GM21528 (cell line): ENCODE results near the gene PCBP3.
"Not testable (repeated sequence)": the region's sequence is repeated elsewhere in the genome, so short reads cannot be mapped to it uniquely, and the experiment has no call there.

Experiments used
- ATAC-seq: cut with Tn5 transposase; IDR thresholded peaks from one replicate; pipeline ENCODE4 v1.9.1; 2021; ENCODE audit warnings: mild to moderate bottlenecking, moderate library complexity; ENCODE audit not compliant: unreplicated experiment, low FRiP score

The PCBP3 gene

DNA sequence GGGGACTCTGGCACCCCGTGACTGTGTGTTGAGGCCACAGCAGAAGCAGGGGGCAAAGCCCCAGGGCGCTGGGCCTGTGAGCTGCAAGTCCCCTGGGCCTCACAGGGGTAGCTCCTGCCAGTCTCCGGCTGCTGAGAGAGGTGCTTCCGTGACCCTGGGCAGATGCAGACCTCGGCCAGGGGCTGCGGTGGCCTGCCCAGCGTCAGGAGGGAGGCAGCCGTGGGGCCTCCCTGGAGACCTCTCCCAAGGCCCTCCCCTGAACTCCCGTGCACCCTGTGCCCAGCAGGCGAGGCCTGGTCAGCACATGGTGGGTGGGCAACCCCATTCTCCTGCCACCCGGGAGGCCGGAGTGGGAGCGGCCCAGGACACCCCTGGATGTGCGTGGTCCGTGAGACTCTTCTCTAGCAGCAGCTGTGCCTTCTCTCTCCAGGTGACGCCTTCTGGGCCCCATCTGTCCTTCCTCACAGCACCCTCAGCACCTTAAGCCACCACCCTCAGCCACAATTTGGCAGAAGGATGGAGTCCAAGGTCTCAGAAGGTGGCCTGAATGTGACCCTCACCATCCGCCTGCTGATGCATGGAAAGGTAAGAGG is 252.3 kb downstream of the PCBP3 start:
- no peak for ATAC-seq

DNA sequence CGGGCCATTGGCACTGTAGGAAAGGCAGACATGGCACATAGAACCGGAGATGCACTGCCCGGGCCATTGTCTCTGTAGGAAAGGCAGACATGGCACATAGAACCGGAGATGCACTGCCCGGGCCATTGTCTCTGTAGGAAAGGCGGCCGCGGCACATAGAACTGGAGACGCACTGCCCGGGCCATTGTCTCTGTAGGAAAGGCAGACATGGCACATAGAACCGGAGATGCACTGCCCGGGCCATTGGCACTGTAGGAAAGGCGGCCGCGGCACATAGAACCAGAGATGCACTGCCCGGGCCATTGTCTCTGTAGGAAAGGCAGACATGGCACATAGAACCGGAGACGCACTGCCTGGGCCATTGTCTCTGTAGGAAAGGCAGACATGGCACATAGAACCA is 252.9 kb downstream of the PCBP3 start:
- ATAC-seq = not testable (repeated sequence)

DNA sequence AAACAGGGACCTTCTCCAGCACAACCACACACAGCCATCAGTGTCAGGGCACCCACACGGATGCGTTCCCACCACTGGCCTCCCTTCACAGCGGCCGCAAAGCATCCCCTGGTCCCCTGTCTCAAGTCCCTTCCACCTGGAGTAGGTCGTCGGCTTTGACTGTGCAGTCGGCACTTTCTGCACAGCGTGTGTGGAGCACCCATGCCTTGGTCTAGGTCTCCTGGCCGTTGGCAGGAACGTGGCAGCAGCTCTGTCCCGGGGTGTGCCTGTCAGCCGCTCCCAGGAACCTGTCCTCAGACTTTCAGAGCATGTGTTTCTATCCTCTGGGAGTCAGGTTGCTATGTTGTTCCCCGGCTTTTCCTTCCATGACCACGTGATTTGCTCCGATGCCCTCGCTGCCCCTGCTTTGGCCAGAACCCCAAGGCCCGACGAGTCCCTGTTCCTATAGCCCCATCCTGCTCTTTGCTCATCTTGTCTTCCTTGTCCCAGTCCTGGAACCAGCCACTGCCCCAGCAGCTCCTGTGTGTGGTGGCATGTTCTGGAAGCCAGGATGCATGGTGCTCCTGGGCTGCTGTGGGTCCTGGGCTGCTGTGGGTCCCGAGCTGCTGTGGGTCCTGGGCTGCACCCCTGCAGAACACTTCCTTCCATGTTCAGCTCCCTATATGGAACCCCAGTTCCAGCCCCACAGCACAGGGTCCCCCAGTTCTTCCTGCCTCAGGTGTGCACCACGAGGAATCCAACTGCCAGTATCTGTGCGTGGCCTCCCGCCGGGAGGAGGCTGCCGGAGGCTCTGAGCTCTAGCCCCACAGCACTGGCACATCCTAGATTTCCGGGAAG is 253.9 kb downstream of the PCBP3 start:
- ATAC-seq = no peak

DNA sequence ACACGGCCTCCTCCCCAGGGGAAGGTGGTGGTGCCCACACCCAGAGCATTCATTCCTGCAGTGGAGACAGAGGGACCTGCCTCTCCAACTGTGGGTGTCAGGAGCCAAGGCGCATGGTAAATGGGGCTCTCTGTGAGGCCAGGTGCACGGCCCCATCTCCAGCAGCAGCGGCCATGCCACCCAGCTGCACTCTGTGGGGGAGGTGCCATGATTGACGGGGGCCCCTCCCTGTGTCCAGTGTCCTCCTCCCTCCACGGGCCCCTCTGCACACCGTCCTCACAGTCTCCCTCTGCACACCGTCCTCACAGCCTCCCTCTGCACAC is 254.5 kb downstream of the PCBP3 start:
- no peak for ATAC-seq

DNA sequence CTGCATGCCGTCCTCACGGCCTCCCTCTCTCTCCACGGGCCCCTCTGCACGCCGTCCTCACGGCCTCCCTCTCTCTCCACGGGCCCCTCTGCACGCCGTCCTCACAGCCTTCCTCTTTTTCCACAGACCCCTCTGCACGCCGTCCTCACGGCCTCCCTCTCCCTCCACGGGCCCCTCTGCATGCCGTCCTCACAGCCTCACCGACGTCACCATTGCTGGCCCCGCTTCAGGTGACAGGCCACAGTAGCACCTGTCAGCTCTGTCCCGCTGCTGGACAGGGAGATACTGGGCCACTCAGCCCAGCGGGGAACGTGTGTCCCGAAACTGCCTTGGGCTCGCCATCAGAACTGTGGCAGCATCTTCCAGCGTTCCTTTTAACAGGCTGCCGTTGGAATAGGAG is 255.3 kb downstream of the PCBP3 start:
- ATAC-seq = no peak

DNA sequence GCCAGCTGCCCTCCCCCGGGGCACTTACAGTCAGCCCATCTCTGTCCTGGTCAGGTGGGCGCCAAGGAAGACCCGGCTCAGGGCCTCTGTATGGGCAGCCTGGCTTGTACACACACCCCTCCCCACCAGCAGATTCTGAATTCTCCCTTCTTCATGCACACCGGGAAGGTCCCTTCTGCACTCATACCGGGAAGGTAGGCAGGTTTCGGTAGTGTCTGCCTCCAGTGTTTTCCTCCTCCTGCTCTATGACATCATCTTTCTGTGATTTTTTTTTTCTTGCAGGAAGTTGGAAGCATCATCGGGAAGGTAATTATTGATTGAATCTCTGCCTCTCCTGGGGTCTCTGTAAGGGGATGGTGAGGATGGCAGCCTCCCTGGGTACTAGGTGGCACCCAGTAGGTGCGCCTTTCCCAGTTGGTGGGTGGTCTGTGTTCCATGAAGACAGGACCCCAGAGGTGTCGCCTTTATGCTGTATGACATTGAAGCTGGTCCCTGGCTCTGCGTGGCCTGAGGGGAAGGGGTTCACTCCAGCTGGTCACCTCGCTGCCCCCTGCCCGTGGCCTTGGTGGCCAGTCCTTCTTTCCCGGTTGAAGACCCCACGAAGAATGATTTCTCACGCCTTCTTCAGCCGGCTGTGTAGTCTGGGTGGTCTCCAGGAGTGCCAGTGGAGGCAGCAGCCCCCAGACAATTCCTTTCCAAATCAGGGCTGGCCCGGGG is 255.9 kb downstream of the PCBP3 start:
- no peak for ATAC-seq

DNA sequence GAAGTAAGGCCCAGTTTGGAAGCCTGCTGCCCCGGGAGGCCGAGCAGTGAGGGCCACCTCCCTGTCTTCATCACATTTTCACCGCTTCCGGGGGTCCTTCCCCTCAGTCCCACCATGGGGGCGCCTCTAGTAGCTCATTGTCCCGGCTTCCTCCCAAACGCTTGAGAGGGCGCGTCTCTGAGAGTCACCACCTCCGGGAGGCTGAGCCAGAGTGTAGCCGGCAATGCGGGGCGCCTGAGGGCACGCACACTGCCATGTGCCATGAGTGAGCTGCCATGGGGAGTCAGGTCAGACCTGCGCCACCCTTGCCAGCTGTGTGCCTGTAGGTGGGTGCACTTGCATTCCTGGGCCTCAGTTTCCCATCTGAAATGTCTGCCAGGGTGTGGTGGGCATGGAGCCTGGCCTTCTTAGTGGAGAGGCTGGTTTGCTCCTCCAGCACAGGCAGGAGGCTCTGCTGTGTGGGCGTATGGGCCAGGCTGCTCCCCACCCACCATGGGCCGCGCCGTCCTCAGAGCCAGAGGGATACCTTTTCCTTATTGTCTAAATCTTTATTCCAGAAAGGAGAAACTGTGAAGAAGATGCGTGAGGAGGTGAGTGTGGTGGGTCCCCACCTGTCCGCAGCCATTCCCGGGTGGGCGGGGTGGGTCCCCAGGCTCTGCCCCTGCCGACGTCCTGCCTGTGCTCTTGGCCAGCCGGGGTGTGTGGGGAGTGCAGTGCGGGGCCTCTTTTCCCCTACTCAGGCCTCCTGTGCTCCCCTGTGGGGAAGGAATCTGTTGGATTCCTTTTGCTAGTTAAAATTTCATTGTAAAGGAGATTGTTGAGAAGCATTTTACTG is 256.7 kb downstream of the PCBP3 start:
- no peak for ATAC-seq

DNA sequence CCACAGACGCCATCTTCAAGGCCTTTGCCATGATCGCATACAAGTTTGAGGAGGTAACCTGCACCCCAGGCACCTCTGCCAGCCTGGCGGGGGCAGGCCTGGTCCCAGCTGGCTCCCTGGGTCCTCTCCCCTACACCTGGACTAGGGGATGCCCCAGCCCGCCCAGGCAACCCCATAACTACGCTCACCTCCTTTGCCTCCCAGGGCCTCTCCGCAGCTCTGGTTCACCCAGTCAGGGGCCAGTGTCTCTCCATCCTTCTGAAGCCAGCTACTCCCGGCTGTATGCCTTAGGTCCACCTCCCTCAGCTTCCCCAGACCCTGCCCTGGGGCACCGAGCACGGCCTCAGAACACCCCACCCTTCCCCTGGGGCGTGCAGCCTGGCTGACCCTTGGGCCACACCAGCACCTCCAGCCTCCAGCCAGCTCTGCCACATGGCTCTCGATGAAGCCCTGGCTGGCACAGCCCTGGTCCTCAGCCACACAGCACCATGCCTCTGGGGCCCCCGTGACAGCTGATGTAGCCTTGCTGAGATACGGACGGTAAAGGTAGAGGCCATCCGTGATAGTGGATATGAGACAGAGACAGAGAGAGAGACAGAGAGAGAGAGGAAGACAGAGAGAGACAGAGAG is 257.7 kb downstream of the PCBP3 start:
- no peak for ATAC-seq

DNA sequence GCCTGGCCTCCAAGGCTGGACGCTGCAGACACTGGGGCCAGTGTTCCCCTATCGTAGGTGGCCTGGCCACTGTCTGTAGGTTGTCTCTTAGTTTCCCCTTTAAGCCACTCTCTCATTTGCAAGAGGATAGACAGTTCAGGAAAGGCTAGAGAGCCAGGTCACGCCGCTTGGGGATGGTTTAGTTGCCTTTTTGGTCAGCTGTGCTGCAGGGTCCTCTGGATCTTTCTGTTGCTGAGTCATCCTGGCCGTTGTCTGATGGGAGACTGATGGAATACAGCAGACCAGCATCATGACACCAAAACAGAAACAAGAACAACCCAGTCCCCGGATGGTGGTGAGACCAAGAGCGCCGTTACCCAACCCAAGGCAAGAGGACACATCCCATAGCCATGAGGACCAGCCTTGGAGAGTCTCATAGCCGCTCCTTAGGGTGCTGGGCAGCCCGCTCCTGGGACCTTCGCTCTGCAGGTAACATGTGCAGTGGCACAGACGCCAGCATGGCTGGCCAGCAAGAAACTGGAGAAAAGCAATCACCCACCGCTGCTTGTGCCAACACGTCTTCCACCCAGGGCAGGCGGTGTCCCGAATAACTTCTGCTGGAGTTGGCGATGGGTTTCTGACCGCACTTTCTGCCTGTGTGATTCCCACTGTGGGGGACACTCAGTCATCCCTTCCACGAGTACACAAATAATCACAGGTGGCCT is 258.9 kb downstream of the PCBP3 start:
- no peak for ATAC-seq

DNA sequence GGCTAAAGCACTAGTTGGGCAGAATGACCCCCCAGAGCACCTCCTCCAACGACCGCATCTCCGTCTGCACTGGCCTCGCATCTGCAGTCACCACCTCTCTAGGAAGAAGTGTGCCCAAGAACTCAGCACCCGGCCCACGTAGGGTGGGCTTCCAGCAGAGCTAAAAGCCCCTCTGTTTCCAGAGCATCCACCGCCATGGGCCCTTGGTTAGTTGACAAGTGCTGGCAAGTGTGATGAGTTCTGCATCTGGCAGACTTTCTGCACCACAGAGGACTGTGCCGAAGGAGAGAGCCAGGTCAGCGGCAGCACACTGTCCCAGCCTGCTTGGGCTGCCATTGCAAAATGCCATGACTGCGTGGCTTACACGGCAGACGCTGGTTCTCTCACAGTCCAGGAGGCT is 261.7 kb downstream of the PCBP3 start:
- ATAC-seq = no peak

DNA sequence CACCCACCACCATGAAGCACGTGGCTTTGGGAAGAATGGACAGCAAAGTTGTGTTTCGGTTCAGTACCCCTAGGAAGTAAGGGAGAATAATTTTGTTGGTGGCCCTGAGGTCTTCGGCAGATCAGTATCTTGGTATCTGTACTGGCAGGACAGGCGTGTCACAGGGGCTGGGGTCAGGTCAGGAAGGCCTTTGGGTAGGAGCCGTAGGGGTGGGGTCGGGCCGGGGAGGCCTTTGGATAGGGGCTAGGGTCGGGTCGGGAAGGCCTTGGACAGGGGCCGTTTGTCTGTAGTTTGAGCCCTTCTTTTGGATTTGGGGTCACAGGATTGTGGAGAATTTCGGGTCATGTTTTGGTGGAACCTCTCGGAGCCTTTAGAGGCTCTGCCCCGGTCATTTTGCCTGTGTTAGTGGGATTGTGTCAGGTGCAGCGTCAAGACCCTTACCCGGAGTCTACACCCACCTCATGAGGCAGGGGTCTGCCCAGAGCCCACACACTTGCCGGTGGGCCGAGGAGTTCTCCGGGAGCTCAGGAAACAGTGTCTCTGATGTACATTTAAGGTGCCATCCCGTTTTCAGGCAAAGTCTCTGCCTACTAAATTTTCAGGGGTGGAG is 262.8 kb downstream of the PCBP3 start:
- no peak for ATAC-seq

DNA sequence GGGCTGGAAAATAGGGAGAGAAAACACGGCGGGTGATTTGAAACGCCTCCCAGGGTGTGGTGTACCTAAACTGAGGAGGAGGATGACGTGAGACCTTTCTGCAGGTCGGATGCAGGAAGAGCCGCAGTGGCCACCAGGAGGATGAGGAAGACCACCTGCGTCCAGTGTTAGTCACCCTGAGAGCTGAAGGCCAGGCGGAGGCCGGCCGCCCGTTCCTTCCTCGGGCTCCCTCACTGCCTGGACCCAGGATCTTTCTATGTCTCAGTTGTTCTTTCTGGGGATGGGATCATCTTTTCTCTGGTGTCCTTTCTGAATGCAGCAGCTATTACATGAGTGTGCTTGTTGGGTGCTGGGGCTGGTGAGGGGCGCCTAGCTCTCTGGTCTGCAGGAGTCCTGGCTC is 263.3 kb downstream of the PCBP3 start:
- ATAC-seq = no peak

DNA sequence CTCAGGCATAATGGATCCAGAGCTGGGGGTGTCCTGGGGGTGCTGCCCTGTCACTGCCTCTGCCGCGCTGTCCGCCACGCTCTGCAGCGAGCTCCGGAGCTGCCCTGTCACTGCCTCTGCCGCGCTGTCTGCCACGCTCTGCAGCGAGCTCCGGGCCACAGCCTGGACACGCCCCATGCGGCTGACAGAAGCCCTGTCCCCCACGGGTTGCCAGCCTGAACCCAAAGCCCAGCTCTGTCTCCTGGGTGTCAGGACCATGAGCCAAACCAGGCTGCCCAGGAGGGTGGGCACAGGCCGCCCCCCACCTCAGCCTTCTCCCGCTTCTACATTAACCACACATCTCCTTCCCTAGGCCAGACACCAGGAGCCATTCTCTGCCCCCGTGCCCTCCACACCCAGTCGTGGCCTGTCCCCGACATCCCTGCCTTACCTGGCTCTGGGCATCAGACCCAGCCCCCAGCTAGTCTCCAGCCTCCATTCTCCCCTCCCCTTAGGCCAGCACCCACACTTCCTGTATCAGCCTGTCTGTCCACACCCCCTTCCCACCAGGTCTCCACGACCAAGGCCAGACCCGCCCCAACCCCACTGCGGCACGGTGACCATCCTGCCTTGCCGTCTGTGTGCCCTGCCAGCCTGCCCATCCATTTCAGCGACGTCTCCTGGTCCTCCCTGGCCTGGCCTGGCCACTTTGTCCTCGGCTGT is 265.2 kb downstream of the PCBP3 start:
- ATAC-seq = no peak

DNA sequence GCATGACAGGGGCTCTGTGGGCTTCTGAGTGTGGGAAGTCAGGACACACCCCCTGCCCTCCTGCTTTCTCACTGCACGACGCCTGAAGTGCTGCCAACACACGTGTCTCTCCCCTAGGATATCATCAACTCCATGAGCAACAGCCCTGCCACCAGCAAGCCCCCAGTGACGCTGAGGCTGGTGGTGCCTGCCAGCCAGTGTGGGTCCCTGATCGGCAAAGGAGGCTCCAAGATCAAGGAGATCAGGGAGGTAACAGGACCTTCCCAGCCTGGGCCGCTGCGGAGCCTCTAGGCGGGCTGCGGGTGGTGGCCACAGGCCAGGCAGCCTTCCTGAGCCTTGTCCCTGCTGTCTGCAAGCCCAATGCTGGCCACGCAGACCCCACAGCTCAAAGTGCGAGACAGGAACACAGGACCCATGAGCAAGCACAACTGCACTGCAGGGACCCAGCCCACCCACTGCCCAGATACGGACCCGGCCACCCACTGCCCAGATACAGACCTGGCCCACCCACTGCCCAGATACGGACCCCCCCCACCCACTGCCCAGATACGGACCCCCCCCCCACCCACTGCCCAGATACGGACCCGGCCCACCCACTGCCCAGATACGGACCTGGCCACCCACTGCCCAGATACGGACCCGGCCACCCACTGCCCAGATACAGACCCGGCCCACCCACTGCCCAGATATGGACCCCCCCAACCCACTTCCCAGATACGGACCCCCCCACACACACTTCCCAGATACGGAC is 265.9 kb downstream of the PCBP3 start:
- no peak for ATAC-seq

DNA sequence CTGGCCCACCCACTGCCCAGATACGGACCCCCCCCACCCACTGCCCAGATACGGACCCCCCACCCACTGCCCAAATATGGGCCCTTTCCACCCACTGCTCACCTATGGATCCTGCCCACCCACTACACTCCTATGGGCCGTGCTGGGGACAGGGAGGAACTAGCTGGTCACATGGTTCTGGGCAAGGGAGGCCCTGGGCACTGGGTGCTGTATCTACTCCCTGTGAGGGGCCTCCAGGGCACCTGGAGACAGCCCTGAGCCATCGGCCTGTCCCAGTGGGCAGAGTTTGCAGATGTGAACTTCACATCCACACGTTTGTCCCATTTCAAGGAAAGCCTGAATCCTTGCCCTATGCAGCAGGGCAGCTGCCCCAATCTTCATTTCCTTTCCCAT is 266.6 kb downstream of the PCBP3 start:
- no peak for ATAC-seq

DNA sequence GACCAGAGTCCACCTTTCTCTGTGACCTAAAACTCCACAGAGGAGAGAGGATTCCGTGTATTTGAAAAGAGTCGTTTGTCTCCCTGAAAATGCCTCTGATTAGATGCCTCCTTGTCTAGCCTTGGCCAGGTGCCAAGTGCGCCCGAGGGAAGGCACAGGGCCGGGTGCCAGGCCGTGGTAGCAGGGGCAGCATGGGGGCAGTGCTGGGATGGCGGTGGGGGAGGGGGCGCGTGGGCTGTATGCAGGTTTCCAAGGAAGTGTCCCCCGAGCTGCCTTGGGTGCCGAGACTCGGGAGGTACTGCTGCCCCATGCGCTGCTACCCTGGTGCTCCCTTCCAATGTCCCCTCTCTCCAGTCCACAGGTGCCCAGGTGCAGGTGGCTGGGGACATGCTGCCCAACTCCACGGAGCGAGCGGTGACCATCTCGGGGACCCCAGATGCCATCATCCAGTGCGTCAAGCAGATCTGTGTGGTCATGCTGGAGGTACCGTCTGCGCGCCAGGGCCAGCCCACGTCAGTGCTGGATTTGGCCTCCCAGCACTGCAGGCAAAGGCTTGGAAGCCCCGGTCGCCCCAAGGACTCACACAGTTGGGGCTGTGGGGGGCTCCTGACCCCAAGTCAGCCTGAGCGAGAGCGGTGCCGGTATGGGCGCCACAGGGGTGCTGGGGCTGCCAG is 267.2 kb downstream of the PCBP3 start:
- ATAC-seq = no peak

DNA sequence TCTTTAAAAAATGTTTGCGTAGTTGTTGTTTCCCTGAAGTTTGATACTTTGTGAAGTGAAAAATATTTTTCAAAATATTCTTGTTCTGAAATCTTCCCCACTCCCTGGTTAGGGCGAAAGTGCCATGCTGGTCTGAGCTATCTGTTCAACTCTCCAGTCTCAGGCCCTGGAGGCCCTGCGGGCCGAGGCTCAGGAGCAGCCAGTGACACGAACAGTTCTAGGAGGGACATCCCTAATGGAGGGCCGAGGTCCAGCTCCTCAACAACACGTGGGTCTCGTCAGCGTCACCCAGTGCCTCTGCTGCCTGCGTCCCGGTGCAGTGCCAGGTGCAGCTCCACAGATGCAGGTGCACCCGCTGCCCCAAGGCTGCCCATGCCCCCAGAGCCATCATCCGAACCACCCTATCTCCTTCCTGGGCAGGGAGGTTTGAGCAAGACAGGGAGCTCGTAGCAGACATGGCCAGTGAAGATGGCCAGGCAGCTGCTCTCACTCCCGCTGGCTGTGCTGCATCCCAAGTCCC is 268.3 kb downstream of the PCBP3 start:
- no peak for ATAC-seq
